Effector CD4-positive, alpha-beta T cell (primary cell): Measurements from ENCODE around the gene GPR137B.

Experiments
- DNase-seq: peaks from one replicate; pipeline ENCODE4 v3.0.0-alpha.2; 2020

Gene GPR137B

DNA sequence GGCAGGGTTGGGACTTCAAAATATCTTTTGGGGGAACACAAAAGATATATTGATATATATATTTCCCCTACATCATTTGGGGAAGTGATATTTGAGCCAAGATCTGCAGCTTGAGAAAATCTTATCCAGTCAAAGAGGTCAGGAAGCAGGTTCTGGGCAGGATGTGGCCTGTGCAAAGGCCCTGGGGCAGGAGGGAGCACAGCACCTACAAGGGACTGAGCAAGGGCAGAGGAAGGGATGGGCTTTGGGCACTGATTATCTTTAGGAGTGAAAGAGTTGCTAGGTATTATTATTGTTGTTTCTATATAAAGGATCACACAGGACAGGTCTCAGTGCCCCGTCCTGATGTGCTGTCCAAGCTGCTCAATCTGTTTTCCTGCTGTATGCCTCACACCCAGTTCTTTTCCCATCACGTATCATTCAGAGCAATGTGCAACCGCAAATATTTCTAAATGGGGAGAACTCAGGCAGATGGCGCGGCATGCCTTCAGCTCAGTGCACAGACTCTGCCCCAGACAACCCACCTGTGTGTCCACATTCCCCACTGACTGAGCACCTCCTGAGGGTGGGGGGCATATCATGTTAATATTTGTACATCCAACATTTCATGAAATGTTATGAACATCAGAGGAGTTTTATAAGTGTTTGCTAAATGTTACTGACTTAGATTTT lies 28.1 kb upstream of the GPR137B start:
- no peak for DNase-seq

DNA sequence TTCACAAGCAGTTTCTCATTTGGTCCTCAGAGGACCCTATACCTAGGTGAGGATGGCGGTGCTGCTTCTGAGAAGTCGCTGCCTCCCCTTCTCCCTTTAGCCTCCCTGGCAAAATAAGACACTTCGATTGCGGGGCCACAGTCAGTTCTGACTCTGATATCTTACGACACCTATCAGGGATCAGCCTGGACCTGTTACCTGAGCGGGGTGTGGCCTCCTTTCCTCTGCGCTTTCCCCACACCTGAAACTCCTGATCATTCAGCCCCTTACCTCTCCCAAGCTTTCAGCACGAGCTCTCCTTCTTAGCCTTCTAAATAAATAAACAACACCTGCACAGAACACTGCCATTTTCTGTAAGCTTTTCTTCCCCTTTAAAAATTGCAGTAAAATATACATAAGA lies 24.6 kb upstream of the GPR137B start:
- DNase-seq, result no peak

DNA sequence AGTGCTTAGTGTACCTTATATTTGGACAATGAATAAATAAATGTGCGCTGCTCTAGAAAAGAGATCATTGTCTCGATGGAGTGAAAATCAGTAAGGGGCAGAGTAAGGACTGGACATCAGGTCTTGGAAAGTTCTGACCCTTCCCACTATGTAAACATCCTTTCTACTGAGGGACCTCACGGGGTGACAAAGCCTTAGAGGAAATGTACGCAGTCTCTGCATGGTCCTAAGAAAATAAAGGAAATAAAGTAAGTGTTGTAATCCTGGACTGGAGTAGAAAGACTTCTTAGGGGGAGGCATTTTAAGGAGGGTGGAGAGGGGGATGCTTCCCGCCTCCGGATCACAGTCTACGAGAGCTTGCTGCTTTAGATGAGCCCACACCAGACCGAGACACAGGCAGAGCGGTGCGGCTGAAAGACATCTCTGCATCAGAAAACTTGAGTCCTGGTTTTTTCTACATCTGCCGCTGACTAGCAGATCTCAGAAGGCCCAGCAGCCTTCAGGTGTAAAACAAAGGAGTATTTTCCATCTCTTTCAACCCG lies 22.3 kb upstream of the GPR137B start:
- no peak for DNase-seq

DNA sequence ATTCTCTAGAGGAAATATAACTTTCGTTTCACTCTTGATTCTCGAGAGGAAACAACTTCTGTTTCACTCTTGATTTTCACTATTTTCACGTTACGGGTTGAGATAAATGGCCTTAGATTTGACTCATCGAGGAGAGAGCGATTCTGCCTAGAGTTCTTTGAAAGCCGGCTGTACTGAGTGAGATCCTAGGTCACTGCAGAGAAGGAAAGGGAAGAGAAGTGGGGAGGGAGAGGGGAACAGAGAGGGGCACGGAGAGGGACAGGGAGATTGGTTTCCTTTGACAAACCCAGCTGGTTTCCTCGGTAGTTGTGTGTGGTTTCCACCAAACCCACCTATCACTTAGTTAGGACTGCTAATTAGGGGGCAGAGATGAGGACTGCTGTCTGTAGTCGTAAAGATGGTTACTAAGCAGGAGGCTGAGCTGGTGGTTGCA lies 21.6 kb upstream of the GPR137B start:
- DNase-seq, result no peak

DNA sequence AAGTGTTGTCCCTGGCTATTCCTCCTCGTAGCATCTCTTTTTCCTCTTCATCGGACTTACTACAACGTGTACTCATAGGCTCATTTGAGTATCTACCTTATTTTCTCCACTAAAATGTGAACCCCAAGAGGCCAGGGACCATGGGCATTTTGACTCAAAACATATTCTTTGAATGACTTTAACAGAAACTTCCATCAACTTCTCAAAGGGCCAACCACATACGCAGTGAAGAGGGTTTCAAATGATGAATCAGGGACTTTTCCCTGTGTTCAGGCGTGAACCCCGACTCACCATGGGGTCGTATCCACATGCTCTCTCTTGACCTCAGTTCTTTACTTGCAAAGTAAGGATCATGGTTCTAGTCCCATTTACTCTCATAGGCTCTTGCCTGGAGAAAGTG lies 20.2 kb upstream of the GPR137B start:
- no peak for DNase-seq

DNA sequence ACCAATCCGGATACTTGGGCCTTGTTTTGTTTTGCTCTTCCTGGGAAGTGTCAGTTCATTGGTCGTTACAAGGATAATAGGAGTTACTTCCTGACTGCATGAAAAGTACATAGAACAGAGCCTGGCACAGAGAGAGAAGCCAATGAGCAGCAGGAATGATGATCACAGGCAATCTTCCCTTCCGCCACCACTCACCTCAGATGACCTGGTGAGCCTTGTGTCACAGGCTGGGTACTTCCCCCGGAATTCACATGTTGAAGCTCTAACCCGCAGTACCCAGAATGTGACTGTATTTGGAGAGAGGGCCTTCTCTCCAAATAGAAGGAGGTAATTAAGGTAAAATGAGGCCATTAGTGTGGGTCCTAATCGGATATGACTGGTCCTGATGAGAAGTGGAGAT lies 18.8 kb upstream of the GPR137B start:
- no peak for DNase-seq

DNA sequence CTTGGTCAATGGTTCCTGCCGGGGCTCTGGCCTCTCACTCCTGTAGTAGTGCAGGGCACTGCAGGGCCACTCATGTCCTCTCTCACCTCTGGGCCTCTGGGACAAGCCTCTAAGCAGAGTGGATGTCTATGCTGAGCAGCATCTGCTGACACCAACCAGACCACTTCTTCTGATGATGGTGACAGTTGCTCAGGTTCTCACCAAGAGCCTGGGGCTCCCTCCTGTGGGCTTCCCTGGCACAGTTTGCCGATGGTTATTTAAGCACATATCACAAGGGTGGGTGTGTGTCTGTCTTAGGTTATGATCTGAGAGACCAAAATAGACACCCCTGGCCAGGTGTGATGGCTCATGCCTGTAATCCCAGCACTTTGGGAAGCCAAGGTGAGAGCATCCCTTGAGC lies 17.4 kb upstream of the GPR137B start:
- DNase-seq, result no peak

DNA sequence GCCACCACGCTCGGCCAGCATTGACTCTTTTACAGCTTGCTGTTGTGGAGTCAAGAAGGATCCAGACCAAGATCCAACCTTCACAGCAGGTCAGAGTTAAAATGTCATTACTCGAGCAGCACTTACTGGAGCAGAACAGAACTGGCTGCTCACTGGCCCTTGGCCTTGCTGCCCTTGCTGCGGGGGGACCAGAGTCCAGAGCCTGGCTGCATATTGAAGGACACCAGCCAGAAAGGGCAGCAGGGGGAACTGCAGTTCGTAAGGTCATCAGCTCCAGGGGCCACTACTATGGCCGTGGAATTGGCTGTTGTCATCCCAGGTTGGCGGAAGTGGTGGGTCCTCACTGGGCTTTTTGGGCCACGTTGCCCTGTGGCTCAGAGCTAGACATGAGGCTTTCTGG lies 15.3 kb upstream of the GPR137B start:
- DNase-seq, result no peak

DNA sequence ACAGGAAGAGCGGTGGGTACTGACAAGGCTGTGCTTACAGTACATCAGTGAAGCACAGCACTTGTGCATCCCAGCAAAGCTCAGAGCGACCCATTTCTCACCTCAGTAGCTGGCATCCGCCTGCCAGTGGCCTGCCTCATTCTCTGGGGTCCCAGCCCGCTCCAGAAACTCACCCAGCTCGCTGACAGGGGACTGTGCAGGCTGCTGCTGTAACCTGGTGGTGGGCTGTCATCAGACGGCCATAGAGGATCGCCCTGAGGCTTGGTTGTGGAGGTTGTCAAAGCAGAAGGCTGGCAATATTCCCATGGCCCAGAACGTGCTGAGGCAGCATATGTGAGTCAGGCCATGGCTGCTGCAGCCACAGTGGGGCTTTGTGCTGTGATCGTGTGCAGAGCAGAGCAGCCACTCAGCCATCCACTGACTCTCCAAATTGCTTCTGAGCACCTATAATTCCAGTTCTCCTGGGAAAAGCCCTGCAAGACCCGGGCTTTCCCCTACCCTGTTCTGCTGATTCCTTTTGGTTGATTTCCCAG lies 13.6 kb upstream of the GPR137B start:
- DNase-seq, result no peak

DNA sequence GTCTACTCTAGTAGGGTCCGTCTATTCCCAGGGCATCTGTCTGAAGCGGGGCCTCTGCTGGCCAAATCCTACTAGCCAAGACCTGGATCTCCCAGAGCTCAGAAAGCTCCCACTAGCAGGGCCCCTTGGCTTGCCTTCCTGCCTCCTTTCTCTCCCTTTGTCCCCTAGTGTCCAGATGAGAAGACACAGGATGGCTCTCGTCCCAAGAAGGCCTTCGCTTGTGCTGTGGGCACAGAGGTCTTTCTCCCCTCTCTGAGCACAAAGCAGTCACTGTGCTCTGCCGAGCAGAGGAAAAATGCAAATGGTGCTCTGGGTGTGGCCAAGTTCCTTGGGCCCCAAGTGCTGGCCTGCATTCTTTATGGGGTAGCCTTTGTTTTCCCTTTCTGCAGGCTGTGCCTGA lies 13.0 kb upstream of the GPR137B start:
- DNase-seq, result no peak

DNA sequence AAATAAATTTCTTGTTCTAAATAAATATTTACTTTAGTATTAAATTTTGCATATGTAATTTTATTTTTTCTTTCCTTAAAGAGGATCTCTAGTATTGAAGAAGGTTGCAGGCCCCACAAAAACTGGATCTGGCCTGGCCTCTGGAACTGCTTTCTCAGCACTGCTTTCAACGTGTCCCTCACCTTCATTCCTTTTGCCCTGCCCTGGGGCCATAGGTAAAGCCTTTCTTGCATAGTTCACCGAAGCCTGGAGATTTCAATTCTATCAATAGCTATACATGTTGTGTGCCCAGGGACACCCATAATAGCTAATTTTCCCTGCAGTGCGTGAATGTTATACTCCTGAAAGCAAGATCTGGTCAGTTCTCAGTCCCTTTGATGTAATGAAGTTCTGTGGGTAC lies 12.0 kb upstream of the GPR137B start:
- DNase-seq, result no peak

DNA sequence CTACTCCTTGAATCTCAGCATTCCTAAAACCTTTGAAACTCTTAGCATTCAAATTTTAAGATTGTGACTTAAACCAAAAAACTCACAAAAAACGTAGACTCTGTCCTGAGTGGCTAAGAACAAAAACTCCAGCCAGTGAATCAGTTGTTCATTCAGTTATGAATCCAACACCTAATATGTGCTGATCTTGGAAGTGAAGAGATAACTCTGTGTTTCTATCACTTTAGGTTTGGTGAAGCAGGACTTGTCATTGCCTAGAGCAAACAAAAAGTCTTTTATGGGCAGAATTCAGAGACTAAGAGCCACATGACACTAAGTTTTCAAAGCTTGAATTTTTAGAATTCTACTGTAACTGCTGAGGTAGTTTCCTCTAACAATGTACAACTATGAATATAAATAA lies 10.4 kb upstream of the GPR137B start:
- no peak for DNase-seq

DNA sequence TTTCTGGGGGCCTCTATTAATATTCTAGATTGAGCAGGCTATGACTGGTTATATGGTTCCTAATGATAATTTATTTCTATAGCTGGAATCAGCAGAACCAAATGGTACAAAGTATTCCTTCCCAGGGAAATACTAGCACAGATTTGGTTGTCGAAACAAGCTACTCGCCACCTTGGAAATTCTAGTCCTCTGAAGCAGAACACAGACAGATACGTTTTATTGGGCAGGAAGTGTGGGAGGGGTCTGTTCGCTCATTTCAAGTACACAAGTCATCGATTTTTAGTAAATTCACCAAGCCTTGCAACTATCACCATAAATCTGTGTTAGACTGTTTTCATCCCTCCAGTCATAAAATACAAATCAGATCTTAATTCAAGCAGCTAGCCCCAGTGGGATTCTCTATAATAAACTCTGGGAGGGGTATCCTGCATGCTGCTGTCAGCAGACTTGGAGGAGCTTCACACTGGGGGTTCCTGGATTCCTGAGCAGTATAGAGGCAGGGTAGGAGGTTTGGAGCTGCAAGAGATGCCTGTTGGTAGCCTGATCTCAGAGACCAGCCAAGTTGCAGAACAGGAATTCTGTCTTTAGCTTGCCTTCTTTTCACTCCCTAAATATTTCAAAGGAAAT lies 9.8 kb upstream of the GPR137B start:
- no peak for DNase-seq

DNA sequence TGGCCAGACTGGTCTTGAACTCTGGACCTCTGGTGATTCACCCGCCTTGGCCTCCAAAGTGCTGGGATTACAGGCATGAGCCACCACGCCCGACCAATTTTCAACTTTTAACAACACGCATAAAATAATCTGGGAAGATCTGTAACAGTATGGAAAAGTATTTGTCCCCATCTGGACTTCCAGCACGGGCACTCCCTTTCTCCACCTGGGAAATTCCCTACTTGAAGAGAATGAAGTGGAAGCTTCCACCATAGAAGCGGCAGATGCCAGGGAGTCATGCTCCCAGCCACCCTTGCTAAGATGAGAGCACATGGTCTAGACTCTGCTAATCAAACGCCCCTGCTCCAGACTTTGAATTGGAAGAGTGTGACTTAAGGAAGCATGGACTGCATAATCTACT lies 9.0 kb upstream of the GPR137B start:
- no peak for DNase-seq

DNA sequence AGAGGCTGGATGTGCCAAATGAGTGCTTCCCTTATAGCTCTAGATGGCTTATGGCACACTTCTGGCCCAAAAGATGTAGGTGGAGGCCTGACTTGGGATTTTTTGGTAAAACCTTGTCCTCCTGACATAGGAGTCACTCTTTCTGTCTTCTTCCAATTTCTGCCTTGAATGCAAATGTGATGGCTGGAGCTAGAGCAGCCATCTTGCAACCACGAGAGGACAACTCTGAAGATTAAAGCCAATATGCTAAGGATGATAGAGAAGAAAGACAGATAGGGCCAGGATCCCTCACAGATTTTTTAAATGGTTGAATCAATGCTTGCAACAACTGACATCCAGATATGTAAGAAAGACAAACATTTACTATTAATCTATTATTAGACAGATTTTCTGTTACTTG lies 8.5 kb upstream of the GPR137B start:
- no peak for DNase-seq

DNA sequence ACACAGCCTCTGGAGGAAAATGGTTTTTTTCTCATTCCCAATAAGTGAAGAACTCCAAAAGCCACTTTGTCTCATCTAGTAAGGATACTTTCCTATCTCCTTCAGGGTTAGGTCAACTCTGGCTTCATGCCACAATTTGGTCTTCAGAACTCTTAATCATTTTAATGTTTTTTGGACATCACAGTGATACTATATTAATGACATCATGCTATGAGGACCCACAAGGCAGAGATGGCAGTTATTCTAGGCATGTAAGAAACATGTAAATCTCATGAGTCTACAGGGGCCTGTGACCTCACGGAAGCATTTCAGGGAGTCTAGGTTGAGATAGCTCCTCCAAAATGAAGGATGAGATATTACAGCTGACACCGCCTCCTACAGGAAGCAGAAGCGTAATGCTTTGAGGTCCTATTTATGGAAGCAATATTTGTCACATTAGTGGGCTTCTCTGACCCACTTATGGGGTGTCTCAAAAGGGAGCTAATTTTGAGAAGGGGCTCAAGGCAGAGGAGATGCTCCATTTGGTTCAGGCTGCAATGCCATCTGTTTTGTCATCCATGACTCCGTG lies 5.0 kb upstream of the GPR137B start:
- no peak for DNase-seq

DNA sequence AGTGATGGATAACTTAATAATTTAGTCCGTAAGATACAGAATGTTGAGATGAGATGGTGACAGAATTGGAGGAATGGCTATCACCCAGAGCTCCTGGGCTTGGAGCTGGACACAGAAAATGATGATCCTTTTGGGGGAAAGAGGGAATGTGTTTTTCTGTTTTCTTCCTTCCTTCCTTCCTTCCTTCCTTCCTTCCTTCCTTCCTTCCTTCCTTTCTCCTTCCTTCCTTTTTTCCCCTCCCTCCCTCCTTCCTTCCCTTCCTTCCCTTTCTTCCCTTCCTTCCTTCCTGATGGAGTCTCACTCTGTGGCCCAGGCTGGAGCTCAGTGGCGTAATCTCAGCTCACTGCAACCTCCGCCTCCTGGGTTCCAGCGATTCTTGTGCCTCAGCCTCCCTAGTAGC lies 2.8 kb upstream of the GPR137B start:
- DNase-seq, result no peak

DNA sequence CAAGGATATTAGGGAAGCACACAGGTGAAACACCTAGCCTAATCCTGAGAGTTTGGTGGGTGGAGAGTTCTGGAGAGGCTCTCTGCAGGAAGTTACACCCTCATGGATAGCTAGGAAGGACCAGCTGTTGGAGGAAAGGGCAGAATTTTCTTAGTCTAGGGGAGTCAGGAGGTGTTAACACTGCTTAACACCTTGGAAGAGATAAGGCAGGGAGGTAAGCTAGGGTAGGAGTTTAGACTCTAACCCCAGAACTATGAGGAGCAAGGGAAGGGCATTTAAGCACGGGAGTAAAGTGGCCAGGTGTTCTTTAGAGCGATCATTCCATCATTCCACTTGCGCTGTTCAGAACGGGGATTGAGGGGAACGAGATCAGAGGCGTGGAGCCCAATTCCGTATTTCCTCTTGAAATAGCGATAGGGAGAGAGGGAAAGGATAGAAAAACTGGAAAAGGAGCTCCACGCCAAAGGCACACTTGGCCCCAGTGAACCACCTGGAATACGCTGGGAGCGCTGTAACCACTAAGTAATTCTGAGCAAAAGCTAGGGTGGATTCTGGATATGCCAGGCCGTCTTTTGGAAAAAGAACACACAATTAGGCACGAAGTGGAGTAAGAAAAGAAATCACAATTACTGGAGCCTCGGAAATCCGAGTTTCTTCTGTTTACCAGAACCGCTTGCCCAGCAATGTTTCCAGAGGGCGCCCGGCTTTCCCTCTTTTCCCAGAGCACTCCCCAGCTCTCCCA lies 1.5 kb upstream of the GPR137B start:
- DNase-seq, result no peak

DNA sequence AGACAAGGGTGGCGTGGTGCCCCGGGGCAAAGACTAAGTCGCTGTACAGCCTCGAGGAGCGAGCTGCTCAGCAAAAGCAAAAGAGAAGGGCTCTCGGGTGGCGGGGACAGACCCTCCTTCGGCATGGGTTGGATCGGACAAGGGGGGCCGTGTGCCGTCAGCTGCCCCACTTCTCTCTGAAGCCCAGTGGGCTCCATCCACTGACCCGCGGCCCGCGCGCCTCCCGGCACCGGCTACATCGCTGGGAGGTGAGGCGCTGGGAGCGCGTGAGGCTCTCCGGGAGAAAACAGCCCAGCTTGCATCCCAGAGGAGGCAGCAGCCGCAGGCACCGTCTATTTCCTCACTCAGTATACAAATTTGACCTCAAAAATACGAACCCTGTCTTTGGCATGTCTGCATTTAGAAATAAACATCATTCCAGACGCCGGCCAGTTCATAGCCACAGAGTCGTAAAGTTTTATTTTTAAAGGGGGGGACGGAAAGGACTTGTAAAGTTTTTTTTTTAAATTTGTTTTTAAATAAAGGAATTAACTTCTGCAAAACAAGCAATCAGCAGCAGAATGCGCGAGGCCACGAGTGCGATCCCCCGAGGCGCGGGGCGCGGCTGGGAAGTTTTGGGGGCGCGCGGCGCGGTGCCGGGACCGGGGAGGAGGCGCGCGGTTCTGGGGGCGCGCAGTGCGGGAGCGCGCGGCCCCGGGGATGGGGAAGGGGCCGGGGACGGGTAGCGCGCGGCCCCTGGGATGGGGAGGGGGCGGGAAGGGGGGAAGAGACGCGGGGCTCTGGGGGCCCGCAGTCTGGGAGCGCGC lies 689 bp upstream of the GPR137B start:
- no peak for DNase-seq

DNA sequence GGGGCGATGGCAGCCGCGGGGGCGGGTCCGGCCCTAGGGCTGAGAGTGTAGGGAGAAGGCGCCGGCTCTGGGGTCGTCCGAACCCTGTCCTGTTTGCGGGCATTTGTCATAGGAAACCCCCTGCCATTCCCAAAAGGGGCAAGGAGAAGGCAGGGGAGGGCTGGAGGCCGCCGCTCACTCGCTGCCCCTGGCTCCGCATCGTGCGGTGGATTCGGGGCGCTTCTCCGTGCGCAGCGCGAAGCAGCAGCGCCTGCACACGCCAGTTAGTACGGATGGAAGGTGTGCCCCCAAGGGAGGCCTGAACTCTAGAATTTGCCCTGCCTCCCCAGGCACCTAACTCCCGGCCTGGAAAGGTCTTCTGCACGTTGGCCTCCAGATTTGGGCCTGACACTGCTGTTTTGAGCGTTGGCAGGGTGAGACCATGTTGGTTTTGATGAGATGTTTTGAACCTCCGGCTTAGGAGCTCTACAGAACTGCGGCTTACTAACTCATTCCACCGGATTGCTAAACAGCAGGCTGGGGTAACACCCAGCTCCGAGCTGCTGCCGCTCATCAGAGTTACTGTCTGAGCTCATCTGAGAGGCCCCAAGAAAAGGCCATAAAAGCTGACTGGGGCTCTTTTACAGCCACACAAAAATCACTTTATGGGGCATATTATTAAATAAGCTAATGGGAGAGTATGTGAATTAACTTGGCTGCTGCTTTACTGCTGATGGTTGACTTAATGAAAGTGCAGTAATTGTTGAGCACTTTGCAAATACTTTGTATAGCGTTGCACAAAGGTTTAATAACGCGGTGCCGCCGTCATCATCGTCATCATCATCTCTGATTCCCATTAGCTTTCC lies 987 bp downstream of the GPR137B start:
- no peak for DNase-seq

DNA sequence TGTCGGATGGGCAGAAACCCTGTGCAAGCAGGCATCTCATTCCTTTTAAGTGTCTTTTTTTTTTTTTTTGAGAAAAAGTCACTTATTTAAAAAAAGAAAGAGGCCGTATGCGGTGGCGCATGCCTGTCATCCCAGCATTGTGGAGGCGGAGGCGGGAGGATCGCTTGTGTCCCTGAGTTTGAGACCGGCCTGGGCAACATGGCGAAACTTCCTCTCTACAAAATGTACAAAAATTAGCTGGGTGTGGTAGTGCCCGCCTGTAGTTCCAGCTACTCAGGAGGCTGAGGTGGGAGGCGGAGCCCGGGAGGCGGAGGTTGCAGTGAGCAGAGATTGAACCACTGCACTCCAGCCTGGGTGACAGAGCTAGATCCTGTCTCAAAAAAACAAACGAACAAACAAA lies 1.7 kb downstream of the GPR137B start:
- DNase-seq, result no peak
